MCF 10A (cell line): ENCODE results near the gene WRNIP1. TPM values are rescaled to one million over a fixed set of nuclear protein-coding genes. Genes with fewer than 3 reads are reported as not detected.

ENCODE experiments used
- BruUV-seq: library from RNA; stranded (reverse); fragments of 400-500 nt; replicated peaks from 2 replicates; lab custom pipeline; 2021; lab: Mats Ljungman, UMichigan
- CTCF ChIA-PET: fragments of 300-600 bp; sonication (Branson Sonifier 250); formaldehyde crosslinking; extraction: SDS; loops from one replicate; lab custom pipeline; 2021; ENCODE audit warnings: antibody characterized with exemption, inconsistent platforms; lab: Yijun Ruan, JAX
- POLR2A ChIA-PET: fragments of 300-600, 350-650 bp; sonication (Branson Sonifier 250); formaldehyde crosslinking; extraction: SDS; loops from one replicate; lab custom pipeline; 2020; ENCODE audit warnings: antibody characterized with exemption, inconsistent platforms; lab: Yijun Ruan, JAX
- DNase-seq: peaks from one replicate; pipeline ENCODE4 v3.0.0-alpha.2; 2018; ENCODE audit not compliant: unreplicated experiment
- H3K27ac Mint-ChIP-seq: one replicate; pipeline ENCODE4 v1.8.0; 2022; ENCODE audit warnings: mild to moderate bottlenecking, low read depth, mixed read lengths; ENCODE audit not compliant: unreplicated experiment
- H3K27me3 Mint-ChIP-seq: one replicate; pipeline ENCODE4 v1.8.0; 2022; ENCODE audit warnings: mixed read lengths; ENCODE audit not compliant: insufficient read depth, unreplicated experiment
- H3K36me3 Mint-ChIP-seq: one replicate; pipeline ENCODE4 v1.8.0; 2022; ENCODE audit warnings: mild to moderate bottlenecking, moderate library complexity, mixed read lengths; ENCODE audit not compliant: insufficient read depth, unreplicated experiment
- H3K4me1 Mint-ChIP-seq: one replicate; pipeline ENCODE4 v1.8.0; 2022; ENCODE audit warnings: mixed read lengths; ENCODE audit not compliant: insufficient read depth, unreplicated experiment
- H3K4me3 Mint-ChIP-seq: one replicate; pipeline ENCODE4 v1.8.0; 2022; ENCODE audit warnings: mild to moderate bottlenecking, moderate library complexity, mixed read lengths; ENCODE audit not compliant: unreplicated experiment
- H3K9me3 Mint-ChIP-seq: one replicate; pipeline ENCODE4 v1.8.0; 2022; ENCODE audit warnings: mixed read lengths; ENCODE audit not compliant: unreplicated experiment
- intact Hi-C: fragments of 100-400 bp; cut with micrococcal nuclease; formaldehyde crosslinking; loops from 2 replicates; pipeline ENCODE4 v1.14.1; 2022
- total RNA-seq: library from RNA; stranded (reverse); gene quantifications from 2 replicates; pipeline ENCODE4 v1.2.3, GENCODE V29; 2022
- TF ChIP-seq, protein P1 (sequence below): fragments of 200-600 bp; IDR thresholded peaks from one replicate; pipeline ENCODE4 v1.8.0; 2022; ENCODE audit warnings: antibody characterized with exemption, mild to moderate bottlenecking; ENCODE audit not compliant: unreplicated experiment

The WRNIP1 gene
- total RNA-seq, 1 experiment from 2014 or later = 44.8 TPM

DNA sequence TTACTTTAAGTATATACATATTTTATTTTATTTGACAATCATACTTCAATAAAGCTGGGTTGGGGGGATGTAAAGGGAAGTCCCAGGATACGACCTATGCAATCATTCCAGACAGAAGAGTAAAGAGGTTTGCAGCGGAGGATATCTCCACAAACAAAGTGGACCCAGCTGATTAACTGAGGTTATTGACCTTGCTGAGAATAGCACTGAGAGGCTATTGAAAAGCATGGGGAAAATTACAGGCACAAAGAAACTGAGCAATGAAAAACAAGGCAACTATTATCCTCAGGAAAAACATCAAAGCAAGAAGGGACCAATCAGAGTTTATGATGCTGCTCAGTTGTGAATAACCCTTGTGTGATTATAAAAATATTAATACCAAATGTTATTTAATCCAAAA, 43.8 kb downstream of the WRNIP1 start:
- no peak for DNase-seq
- TF ChIP-seq, protein P1, sequence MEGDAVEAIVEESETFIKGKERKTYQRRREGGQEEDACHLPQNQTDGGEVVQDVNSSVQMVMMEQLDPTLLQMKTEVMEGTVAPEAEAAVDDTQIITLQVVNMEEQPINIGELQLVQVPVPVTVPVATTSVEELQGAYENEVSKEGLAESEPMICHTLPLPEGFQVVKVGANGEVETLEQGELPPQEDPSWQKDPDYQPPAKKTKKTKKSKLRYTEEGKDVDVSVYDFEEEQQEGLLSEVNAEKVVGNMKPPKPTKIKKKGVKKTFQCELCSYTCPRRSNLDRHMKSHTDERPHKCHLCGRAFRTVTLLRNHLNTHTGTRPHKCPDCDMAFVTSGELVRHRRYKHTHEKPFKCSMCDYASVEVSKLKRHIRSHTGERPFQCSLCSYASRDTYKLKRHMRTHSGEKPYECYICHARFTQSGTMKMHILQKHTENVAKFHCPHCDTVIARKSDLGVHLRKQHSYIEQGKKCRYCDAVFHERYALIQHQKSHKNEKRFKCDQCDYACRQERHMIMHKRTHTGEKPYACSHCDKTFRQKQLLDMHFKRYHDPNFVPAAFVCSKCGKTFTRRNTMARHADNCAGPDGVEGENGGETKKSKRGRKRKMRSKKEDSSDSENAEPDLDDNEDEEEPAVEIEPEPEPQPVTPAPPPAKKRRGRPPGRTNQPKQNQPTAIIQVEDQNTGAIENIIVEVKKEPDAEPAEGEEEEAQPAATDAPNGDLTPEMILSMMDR = no peak
- Mint-ChIP-seq H3K4me3 (no peak overlapping the region), H3K9me3 (no peaks in the 10 kb centered on the region), H3K27ac (no peak overlapping the region), H3K36me3 (no peaks in the 10 kb centered on the region), H3K4me1 (peaks cover 24% of the 10 kb centered on the region), H3K27me3 (no peaks in the 10 kb centered on the region)
- no TSS peak for BruUV-seq
- intact Hi-C loops = no loop called here
- POLR2A ChIA-PET = interaction anchor here (0.7 to 2.5 kb wide), 8 partner anchors 9 to 180 kb away, joined by 3 to 29 read pairs (median 4); partner anchors contain the start of gene SERPINB1
- CTCF ChIA-PET = interaction anchor here (0.7 to 2.4 kb wide), 4 partner anchors 18 to 171 kb away, joined by 3 to 6 read pairs (median 3); no protein-coding TSS in a partner anchor

DNA sequence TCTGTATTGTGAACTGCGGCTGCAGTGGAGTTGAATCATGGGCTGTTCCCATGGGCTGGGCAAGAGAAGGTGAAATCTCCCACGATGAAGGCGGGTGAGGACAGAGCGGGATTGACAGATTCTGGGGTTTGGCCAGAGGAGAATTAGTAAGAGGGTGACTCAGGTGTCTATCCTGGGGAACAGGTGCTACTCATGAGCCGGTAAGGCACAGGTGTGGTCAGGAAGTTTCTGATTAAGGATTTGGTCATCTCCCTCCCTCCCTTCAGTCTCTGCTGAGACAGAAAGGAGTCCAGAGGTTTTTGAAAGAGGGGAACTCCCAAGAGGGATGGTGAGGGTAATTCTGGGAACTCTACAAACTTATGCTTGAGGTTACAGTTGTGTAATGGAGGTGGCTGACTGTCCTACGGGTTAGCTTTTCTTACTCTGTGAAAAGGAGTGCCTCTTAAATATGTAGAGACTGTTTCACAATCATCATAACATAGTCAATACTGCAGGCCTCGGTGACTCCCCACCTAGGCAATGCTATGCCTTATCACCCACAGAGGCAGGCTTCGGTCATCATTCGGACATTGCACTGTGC, 45.0 kb downstream of the WRNIP1 start:
- no TSS peak for BruUV-seq
- ChIA-PET POLR2A (interaction anchor here (0.7 to 2.5 kb wide), 12 partner anchors 9 to 179 kb away, joined by 4 to 29 read pairs (median 5); partner anchors contain the start of genes SERPINB1 and WRNIP1), CTCF (interaction anchor here (1.3 to 1.4 kb wide), 2 partner anchors 19 to 30 kb away, joined by 3 read pairs; no protein-coding TSS in a partner anchor)
- H3K9me3 Mint-ChIP-seq = peaks cover under 1% of the 10 kb centered on the region
- peak overlapping the region; percentile 84 for H3K27ac Mint-ChIP-seq
- H3K4me1 Mint-ChIP-seq = peaks cover 24% of the 10 kb centered on the region
- peak overlapping the region; percentile 24 for H3K4me3 Mint-ChIP-seq
- TF ChIP-seq, protein P1 = no peak
- intact Hi-C loops = loop anchor here (1.0 to 2.0 kb wide), 4 partner anchors 8 to 43 kb away; partner anchors contain the start of gene SERPINB1
- no peaks in the 10 kb centered on the region for H3K27me3 Mint-ChIP-seq
- DNase-seq = peak; percentile 99
- H3K36me3 Mint-ChIP-seq = no peaks in the 10 kb centered on the region

DNA sequence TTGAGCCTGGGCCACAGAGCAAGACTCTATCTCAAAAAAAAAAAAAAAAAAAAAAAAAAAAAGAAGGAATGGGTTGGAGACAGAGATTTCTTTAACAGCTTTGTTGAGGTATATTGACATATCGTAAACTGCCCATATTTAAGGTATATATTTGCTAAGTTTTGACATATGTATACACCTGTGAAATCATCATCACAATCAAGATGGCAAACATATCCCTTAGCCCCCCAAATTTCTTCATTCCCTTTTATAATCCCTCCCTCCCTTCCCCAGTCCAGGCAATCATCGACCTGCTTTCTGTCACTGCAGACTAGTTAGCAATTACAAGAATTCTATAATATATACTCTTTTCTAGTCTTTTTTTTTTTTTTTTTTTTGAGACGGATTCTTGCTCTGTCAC, 47.5 kb downstream of the WRNIP1 start:
- ChIA-PET POLR2A (interaction anchor here (0.9 kb wide), 2 partner anchors 18 to 47 kb away, joined by 3 to 6 read pairs; partner anchors contain the start of gene WRNIP1), CTCF (no interaction called here)
- H3K27ac Mint-ChIP-seq = no peak overlapping the region
- H3K4me3 Mint-ChIP-seq = no peak overlapping the region
- DNase-seq = no peak
- TF ChIP-seq, protein P1 = no peak
- no peaks in the 10 kb centered on the region for H3K27me3 Mint-ChIP-seq
- peaks cover 16% of the 10 kb centered on the region for H3K9me3 Mint-ChIP-seq
- no TSS peak for BruUV-seq
- no peaks in the 10 kb centered on the region for H3K36me3 Mint-ChIP-seq
- peaks cover 24% of the 10 kb centered on the region for H3K4me1 Mint-ChIP-seq
- intact Hi-C loops = no loop called here

DNA sequence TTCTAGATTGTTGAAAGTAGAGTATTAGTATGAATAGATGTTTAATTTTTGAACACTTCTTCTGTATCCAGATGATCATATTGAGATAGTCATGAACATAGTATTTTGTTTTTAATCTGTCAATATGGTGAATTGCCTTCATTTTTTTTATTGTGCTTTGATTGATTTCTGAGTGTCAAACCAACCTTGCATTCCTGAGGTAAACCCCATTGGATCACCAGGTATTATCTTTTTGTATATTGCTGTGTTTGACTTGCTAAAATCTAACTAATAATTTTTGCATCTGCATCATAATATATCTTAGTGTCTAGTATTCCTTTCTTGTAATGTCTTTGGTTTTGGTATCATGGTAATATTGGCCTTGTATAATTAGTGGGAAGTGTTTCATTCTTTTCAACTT, 51.0 kb downstream of the WRNIP1 start:
- ChIA-PET POLR2A (interaction anchor here (0.8 to 3.6 kb wide), 4 partner anchors 23 to 252 kb away, joined by 3 to 76 read pairs (median 24); partner anchors contain the start of genes RIPK1 and SERPINB1), CTCF (interaction anchor here (1.0 to 1.4 kb wide), 2 partner anchors 30 to 136 kb away, joined by 4 read pairs; no protein-coding TSS in a partner anchor)
- TF ChIP-seq, protein P1 = no peak
- Mint-ChIP-seq H3K9me3 (peaks cover 16% of the 10 kb centered on the region), H3K36me3 (no peaks in the 10 kb centered on the region), H3K27ac (no peak overlapping the region), H3K27me3 (no peaks in the 10 kb centered on the region), H3K4me3 (no peak overlapping the region), H3K4me1 (peaks cover 28% of the 10 kb centered on the region)
- intact Hi-C loops = no loop called here
- BruUV-seq = no TSS peak
- no peak for DNase-seq
